NCI-H2107 treated with DMSO at 0.1 percent for 48 hours (cell line): ENCODE results near the gene SNRNP25.
"Not testable (repeated sequence)": the region's sequence is repeated elsewhere in the genome, so short reads cannot be mapped to it uniquely, and the experiment has no call there.

Experiments used
- DNase-seq: peaks from one replicate; lab custom pipeline; 2025; ENCODE audit not compliant: unreplicated experiment; lab: John Stamatoyannopoulos, UW

SNRNP25 gene

DNA sequence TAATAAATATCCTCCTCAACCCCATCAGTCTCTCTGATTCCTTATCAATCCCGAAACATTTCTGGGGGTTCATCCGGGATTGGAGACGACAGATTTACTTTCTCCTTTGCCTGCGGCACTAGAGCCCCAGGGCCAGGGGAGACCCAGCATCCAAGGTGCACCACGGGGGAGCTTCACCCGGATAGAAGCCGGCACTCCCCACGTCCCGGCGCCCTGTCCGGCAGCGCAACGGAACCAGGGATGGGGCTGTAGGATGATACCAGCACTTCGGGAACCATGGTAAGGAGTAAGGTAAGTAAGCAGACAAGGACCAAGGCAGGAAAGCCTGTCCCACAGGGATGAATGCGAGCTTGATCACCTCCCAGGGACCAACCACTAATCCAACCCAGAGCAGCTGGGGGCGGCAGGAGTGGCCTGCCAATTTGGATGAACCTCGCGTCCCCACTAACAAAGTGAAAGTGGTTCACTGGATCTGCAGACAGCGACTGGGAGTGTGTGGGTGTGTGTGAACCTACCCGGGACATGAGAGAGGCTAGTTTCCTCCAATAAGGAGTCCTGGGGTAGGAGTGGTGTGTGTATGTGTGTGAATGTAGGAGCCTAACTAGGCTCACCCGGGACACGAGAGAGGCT lies 12.1 kb upstream of the SNRNP25 start:
- no peak for DNase-seq

DNA sequence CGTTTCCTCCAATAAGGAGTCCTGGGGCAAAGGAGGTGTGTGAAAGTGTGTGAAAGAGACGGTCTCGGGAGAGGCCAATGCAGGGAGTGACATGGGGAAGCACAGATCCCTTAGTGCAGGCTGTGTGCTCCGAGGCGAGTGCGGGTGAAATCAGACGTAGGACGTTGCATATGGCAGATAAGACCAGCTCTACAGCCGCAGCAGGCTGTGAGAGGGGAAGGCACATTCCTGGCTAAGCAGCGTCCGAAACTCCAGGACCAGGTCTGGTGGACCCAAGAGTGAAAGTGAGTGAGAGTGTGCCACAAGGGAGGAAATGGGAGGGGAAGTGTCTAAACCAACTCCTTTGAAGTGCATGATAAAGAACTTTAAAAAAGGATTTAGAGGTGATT lies 11.6 kb upstream of the SNRNP25 start:
- no peak for DNase-seq

DNA sequence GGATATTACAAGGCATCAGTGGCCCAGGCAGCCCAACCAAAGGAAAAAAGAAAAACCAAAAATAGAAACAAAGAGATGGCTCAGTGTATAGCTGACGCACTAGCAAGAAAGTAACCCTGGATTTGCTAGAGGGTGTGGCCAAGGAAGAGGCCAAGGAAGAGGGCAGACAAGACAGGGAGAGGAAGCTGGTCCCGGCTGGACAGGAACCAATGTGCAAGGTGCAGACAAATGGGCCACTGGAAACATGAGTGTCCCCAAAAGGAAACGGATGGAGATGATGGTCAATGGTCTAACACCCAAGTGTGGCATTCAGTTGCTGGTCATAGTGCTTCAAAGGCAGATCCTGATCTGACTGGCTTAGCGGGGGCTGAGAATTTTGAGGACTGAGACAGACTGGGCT lies 10.9 kb upstream of the SNRNP25 start:
- DNase-seq: no peak

DNA sequence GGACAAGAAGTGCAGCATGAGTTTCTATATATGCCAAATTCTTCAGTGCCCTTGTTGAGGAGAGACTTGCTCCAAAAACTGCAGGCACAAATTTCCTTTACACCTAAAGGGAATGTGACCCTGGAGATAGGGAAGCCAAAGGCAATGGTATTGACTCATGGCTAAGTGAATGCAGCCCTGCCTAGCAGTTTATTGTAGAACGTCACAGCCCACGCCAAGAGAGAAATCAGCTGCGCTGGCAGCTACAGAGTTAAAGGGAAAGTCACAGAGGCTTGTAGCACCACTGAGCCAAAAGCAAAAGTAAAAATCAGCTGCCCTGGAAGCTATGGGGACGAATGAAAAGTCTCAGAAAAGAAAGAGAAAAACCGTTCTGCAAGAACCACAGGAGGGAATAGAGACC lies 10.3 kb upstream of the SNRNP25 start:
- DNase-seq: no peak

DNA sequence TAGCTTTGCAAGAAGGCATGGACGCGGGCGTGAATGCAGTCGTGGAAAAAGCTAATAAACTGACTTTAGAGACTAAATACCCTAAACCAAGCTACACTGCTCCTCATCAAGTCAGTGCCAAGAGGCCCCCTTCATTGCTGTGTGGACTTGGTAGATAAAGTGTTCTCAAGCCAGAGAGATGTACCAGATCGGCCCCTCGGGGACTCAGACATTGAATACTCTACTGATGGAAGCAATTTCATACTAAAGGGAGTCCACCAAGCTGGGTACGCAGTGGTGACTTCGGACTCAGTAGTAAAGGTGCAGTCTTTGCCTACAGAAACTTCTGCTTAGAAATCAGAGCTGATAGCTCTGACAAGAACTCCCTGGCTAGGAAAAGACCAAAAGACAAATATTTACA lies 9.0 kb upstream of the SNRNP25 start:
- no peak for DNase-seq

DNA sequence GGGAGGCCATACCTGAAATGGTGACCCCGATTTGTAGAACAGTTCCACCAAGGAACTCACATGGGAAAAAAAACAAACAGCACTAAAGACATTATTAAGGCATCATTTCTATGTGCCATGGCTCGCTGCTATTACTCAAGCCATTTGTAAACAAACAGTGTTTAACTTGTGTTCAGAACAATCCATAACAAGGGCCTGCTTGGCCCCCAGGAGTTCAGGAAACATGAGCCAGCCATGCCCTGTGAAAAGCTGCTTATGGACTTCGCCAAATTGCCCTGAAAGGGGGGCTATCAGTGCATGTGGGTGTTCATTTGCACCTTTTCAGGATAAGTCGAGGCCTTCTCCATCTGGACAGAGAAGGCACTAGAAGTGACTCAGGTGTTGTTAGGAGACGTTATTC lies 8.2 kb upstream of the SNRNP25 start:
- DNase-seq: no peak

DNA sequence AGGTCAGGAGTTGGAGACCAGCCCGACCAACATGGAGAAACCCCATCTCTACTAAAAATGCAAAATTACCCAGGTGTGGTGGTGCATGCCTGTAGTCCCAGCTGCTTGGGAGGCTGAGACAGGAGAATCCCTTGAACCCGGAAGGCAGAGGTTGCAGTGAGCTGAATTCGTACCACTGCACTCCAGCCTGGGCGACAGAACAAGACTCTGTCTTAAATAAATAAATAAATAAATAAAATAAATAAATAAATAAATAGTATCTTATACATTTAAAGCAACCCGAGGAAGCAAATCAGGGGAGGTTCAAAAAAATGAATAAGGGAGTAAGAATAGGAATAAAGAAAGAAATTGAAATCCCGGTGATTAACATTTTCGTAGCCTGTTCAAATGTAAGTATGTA lies 7.1 kb upstream of the SNRNP25 start:
- DNase-seq: not testable (repeated sequence)

DNA sequence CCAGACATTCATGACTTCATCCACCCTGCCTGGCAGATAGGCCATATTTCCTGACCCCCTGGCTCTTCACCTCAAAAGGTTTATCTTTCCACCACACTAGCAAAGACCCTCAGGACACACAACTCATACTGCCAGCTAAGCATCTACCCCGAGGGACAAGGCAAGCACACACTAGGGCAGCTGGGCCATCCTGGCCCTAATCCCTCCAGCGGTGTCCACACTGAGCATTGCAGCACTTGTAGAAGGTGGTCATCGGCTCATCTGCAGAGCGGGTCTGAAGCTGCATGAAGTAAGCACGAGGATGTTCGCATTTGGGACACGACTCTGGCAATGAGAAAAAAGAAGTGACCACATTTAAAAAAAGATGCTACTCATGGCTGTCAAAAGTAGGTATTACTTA lies 6.4 kb upstream of the SNRNP25 start:
- no peak for DNase-seq

DNA sequence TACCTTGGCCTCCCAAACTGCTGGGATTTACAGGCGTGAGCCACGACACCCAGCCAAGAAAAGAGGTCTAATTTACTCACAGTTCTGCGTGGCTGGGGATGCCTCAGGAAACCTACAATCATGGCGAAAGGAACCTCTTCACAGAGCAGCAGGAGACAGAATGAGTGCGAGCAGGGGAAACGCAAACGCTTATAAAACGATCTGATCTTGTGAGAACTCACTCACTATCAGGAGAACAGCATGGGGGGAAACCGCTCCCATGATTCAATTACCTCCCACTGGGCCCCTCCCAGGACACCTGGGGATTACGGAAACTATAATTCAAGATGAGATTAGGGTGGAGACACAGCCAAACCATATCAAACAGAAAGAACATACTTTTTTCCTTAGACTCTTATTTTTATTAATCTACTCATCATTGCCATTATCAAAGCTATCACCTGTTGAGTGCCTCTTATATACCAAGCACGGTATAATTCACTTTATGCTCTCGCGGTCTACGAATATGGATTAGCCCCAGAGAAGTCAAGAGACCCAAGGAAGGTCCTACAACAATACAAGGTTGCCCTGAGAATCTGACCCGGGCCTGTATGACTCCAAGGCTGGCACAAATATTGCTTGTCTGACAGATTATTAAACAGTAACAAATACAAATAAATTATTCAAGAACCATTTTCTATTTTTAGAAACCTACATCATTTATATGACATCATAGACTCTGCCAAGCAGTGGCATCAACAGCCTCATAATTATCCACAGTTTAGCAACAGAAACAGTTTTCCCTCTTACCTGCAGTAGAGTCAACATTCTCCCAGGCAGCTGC lies 2.6 kb upstream of the SNRNP25 start:
- no peak for DNase-seq

DNA sequence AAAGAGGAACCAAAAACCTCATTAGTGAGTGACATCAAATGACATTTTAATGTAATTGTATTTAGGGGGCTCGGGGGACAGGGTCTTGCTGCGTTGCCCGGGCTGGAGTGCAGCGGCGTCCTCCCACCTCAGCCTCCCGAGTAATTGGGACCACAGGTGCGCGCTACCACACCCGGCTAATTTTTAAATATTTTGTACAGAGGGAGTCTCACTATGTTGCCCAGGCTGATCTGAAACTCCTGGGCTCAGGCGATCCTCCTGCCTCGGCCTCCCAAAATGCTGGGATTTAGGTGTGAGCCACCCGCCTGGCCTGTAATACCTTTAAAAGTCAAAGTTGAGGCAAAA lies 581 bp downstream of the SNRNP25 start:
- DNase-seq: no peak

DNA sequence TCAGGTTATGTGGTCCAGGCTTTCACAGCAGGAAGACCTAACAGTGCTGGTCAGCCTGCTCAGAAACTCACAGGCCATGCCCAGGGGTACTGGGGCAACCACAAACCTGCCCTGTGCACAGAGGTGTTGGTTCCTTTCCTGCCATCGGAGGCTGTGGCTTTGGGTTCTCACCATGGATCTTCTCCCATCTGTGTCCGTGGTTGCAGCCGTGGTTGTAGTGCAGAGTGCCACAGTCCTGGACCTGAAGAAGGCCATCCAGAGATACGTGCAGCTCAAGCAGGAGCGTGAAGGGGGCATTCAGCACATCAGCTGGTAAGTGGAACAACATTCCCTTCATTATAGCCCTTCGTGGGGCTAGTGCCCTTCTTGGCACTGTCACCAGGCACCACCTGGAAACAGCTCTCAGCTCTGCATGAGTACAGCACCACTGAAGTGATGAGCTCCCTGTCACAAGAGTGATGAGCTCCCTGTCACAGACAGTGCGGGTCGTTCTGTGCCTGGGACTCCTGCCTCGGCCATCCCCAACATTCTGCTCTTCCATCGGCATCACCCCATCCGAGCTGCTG lies 2.0 kb downstream of the SNRNP25 start:
- DNase-seq: no peak

DNA sequence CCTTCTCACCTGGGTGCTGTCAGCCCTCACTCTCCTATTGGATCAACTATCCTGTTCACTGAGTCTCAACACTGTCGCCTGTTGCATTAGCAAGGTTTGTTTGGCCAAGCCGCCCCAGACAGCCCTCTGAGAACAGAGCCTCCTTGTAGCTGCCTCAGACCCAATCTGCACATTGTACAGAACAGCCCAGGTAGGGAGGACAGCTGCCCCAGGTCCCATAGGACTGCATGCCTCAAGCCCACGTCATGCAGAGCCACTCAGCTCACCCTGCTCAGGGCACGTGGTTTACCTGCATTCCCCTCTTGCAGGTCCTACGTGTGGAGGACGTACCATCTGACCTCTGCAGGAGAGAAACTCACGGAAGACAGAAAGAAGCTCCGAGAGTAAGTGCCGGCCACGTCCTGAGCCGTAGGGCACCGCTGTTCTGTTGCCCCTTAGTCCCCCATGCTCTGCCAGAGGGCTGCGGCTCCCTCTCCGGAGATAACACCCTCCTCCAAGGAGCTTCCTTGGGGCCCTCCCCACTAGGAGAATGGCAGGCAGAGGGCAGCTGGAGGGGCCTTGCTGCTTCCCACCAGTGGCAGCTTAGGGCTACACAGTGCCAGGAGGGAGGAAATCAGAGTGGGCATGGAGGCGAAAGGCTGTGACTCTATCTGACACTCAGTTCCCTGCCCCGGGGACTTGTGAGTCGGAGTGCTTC lies 2.8 kb downstream of the SNRNP25 start:
- no peak for DNase-seq

DNA sequence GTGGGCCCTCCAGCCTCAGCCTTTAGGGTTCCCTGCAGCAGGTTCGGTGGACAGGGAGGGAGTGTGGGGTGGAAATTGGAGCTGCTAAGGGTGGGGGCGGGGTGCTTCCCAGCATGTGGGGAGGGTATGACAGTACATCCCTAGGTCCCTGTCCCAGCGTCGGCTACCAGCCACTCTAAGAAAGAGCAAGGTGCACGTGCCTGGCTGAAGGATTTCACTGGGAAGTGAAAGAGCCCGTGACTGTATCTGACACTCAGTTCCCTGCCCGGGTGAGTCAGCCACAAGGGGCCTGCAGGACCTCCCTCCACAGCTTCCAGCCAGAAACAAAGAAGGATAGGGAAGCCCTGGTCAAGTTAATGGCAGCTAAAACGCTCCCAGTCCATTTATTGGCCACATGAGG lies 4.1 kb downstream of the SNRNP25 start:
- no peak for DNase-seq

DNA sequence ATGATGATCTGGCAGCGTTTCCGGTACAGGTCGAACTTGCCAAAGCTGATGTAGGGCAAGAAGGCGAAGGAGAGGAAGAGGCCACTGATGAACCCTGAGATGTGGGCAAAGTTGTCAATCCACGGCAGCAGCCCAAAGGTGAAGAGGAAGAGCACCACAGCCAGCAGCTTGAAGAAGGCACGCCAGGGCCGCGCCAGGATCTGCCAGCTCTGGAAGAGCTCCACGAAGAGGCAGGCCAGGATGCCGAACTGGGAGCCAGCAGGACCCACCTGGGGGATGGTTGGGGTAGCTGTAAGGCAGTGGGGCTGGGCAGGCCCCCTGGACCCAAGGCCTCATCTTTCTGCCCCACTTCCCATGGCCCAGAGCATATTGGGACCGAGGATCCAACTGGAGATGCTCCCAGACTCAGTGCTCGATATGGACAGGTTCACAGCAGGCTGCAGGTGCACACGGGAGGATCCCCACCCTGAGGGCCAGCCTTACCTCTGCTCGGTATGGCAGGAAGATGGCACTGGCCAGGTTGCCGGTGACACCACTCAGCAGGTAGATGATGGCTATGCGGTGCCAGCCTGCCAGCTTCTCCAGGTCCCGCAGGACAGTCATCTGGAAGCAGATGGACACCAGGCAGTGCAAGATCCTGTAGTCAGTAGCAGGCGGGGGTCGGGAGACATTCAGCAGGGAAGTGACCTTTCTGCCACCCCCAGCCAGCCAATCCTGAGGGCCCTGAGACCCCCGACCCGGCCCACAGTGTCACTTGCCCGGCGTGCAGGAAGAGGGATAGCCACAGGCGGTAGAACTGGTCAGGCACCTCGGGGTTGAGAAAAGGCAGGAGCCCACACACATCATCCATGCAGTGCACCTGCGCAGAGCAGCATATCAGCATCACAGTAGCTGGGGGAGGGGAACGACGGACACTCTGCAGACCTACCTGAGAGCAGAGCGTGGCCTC lies 5.1 kb downstream of the SNRNP25 start:
- no peak for DNase-seq

DNA sequence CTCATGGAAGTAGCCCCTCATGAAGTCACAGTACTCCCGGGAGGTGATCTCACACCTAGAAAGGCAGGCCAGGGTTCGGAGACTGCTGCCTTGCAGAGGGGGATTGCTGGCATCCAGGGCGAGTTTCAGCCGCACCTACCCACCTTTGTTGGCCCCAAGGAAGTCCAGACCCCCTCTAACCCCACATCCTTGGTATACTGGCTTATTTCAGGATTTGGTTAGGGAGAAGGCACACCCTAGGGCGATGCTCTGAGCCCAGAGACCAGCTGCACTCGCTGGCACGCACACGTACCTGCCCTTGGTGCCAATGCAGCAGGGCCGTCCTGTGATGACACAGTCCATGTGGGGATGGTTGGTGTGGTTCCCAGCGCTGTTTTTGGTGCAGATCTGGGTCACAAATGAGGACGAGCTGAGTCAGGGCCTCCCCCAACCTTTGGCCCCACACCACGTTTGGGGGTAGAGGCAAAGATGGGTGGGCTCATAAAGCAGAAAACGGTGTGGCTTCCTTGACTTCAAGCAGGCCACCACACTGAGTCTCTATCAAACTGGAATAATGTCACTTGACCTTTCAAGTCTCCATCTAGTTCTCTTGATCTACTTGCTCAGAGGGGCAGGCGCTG lies 5.9 kb downstream of the SNRNP25 start:
- no peak for DNase-seq

DNA sequence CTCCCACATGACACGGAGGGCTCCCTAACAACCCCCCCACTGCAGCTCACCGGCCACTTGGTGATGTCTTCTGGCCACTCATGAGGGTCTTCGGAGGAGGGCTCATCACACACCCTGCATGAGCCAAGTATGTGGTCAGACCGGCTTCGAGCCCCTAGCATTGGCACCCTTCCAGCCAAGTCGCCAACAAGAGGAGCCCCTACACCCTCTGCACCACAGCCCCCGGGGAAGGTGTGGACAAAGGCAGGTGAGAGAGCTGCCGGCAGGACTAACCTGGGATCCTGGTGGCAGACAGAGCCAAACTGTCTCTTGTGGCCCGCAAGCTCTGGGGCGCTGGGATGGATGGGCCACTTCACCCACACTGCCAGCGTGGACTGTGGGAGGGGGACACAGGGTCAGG lies 6.5 kb downstream of the SNRNP25 start:
- no peak for DNase-seq

DNA sequence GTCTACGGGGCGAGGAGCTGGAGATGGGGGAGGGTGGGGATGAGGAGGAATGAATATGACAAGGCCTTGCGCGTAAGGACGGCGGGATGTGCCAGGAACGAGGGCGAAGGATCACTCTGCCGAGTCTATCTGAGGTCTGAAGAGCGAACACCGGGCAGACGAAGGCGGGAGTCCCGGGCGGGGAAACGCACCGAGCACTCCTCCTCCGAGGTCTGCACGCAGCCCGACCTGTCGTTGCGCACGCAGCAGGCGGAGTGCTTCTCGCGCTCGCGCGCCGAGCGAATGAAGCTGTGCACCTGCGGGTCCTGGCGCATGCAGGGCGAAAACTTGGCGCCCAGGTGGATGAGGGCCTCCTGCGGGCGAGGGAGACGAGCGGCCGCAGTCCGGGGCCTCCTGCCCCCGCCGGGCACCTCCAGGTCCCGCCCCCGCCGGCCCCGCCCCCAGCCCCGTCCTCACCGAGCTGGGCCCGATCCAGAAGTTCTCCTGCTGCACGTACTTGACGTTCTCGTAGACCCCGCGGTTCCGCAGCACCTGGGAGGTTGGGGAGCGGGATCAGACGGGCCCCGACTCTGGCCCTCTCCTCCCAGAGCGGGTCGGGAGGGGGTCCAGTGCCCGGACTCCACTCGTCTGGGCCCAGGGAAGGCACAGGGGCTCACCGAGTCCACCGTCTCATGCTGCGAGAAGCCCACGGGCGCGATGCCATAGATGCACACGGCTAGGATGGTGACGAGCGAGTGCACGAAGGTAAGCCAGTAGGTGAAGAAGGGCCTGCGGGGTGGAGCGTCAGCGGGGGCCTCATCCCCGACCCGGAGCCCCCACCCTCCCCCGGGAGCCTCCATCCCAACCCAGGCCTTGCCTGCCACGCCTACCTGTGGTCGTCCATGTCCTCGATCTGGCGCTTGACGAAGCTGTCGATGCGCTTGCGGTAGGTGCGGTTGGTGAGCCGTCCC lies 7.6 kb downstream of the SNRNP25 start:
- DNase-seq: no peak

DNA sequence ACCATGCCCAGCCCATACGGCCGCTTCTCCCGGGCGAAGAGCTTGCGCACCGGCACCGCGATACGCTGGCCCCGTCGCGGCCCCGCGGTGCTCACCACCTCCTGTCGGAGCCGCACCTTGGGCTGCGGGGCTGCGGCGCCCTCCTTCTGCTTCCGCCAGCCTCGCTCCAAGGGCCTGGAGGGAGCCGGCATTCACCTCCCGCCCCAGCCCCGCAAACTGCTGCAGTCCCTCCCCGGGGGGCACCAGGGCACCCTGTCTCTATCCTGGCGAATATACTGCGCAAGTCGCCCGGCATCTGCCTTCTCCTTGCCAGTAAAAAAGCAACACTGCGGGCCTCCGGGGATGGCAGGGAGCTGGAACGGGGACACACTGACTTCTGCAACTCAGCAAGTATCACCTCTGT lies 8.3 kb downstream of the SNRNP25 start:
- DNase-seq: no peak

DNA sequence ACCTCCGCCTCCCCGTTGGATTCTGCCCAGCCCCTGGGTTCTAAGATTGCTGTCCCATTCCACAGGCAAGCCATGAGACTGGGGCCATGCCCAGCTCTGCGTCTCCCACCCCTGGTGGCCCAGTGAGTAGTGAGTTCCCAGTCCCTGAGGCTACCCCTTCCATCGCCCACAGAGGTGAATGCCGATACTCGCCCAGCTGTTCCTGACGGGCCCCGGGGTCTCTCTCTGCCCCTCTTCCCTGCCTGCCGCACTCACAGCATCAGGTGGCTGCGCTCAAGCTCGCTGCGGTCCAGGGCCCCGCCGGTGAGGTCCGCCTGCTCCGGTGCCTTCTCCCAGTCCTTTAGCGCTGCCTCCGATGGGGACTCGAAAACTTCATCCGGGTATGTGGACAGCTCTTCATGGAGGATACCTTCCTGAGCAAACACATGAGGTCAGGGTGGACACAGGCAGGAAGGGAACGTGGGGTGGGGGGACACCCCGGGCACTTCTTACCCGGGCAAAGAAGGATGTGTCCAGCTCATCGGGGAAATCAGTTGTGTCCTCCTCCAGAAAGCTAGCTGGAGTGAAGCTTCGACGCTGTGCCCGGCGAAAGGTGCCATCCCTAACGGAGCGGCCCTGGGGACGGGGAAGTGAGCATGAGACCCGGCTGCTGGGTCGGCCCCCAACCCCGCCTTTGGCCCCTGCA lies 8.8 kb downstream of the SNRNP25 start:
- DNase-seq: no peak
